Stimulated activated CD8-positive, alpha-beta memory T cell treated with anti-CD3 and anti-CD28 coated beads, Interleukin-7, amount 100 ng/mL, for 24 hours (primary cell): ENCODE results near the gene ZSWIM4.
"Not testable (repeated sequence)": the region's sequence is repeated elsewhere in the genome, so short reads cannot be mapped to it uniquely, and the experiment has no call there.

Experiments used
- DNase-seq: peaks from one replicate; pipeline ENCODE4 v3.0.0-alpha.2; 2020; ENCODE audit warnings: low read depth

ZSWIM4 gene

DNA sequence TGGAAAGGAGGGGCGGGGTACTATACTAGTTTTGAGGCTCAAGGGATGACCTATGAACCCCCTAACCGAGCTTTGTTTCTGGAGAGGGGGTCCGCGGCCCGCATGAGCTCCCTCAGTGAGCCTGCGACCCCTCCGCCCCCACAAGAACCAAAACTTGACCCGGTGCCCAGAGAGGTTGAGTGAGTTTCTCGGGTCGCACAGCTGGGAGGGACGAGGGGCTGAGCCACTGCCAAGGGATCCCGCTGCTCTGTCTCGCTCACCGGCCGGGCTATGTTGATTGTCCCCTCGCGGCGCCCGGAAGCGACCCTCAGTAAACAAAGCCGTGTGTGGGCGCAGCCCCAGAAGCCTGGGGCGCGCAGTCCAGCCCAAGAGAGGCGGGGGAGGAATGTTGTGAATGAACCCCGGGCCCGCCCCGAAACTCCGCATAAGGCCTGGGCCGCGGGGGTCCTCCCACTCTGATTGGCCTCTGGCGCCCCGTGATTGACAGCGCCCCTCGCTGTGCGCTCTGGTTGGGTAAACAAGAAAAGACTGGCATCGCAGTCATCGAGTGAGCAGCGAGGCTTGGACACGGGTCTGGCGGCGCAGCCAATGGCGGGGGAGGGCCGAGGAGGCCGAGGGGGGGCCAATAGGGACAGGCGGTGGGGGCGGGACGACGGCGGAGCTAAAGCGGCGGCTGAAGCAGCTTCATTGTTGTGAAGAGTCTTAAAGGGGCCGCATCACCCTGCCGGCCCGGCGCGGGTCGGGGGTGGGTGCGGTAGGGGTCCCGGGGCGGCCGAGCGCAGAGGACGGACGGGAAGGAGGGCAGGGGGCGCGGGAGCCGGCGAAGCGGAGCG lies at the start of gene ZSWIM4:
Gene ZSWIM4 (plus strand): TSS at position 687 of the 833 bp plus-strand sequence. CDS start 206 bp downstream, outside the sequence.
- peak; percentile 88 for DNase-seq

DNA sequence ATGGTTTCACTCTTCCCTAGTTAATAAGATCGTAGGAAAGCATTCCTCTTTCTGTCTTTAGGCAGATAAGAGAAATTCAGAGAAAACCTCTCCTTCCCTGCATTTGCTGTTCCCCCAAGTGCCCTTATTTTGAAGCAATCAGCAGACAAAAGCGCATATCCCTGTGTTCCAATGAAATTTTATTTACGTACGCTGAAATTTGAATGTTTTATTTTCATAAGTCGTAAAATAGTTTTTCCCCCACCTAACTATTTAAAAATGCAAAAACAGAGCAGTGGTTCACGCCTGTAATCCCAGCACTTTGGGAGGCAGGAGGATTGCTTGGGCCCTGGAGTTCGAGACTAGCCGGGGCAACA lies 48.2 kb upstream of the ZSWIM4 start:
- DNase-seq, result no peak

DNA sequence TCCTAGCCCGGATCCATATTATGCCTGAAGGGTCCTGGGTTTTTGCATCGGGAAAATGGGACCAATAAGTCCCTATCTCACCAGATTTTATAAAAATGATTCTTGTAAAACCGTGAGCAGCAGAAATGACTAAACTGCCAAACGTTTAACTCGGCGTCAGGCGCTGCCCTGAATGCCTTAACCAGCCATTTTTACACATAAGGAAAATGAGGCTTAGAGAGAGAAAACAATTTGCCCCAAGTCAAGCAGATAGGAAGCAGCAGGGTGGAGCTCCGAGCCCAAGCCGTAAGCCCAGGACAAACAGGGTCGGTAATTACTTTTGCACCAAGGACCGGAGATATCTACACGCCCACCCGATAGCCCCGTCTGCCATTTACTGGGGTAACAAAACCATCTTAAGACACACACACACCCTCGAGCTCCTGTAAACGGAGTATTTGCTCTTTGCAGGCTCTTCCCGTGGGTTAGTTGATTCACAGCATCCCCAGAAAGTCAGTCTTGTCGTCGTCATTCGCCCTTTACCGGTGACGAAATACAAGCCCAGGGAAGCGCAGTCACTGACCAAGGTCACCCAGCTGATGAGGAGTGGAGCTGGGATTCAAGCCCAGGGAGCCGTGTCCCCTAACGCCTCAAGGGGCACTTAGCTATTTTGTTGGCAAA lies 46.9 kb upstream of the ZSWIM4 start:
- DNase-seq, result no peak

DNA sequence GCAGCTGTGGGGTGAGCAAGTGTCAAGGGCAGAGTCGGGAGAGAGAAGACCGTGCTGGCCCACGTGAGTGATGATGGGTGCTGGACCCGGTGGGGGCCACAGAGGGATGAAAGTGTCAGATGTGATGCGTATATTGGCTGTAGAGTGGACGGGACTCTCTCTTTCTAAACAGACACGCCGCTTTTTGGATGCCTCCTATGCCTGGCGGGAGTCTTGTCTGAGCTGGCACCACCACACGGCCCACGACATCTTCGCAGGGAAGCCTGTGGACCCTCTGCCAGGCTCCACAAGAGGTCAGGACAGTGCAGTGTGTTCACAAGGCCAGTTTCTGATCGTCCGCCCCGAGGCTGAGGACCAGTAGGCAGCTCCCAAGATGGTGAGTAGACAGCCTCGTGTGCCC lies 43.8 kb upstream of the ZSWIM4 start:
- DNase-seq, result no peak

DNA sequence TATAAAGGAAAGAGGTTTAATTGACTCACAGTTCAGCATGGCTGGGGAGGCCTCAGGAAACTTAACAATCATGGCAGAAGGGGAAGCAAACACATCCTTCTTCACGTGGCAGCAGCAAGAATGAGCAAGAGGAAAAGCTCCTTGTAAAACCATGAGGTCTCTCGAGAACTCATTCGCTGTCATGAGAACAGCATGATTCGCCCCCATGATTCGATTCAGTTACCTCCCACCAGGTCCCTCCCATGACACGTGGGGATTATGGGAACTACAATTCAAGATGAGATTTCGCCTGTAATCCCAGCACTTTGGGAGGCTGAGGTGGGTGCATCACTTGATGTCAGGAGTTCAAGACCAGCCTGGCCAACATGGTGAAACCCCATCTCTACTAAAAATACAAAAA lies 41.6 kb upstream of the ZSWIM4 start:
- not testable (repeated sequence) for DNase-seq

DNA sequence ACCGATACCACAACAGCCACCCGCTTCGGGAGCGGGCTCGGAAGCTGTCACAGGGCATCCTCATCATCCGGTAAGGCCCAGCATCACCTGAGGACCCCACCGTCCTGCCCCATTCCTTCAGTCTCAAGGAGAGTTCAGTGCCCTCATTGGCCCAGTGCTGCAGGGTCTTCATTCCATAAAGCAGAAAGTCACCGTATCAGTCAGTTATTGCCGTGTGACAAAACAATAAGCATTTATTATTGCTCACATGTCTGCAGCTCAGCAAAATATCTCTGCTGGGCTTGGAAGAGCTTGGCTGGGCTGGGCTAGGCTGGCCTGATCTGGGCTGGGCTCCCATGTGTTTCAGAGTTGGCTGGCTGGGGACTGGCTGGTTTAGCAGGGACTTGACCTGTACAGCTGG lies 39.0 kb upstream of the ZSWIM4 start:
- no peak for DNase-seq

DNA sequence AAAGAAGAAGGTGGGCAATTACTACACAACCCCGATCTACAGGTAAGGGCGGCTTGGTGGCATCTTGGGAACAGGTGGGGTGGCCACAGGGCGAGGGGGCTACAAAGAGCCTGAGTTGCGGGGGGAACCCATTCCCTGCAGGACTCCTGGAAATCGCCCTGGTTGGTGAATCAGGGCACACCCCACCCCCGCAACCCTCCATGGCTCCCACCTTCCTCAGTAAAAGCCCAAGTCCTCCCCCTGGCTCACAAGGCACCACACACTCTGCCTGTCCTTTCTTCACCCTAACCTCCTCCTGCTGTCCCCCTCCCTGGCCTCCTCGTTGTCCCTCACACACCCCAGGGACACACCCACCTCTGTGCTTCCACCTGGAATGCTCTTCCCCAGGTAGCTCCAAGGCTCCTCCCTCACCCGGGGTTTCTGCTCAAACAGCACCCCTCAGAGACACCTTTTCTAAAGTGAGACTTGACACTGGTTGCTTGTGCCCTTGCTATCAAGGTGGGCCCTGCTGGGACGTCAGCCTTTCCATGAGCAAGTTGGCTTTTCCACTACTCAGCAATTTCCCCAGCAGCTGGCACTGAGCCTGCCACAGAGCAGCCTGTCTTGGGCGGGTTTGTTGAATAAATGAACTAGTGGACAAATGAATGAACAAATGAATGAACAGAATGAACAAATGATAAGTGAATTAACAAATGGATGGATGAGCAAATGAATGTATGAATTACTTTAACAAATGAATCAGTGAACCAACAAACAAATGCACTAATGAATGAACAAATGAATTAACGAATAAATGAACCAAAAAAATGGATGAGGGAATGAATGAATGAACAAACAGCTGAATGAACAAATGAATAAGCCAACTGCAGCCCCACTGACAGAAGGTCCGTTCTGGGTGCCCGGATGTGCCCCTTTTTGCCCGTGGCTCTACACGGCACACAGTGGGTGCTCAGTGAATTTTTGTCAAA lies 37.2 kb upstream of the ZSWIM4 start:
- no peak for DNase-seq

DNA sequence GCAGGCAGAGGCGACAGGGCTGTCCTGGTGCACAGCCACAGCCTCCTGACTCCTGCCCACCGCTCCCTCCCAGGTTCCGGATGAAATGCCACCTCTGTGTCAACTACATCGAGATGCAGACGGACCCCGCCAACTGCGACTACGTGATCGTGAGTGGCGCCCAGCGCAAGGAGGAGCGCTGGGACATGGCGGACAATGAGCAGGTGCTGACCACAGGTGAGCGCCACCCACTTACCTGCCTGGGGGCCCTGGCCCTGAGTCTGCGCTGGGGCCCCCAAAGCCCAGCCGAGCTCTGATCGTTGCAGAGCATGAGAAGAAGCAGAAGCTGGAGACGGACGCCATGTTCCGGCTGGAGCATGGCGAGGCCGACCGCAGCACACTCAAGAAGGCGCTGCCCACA lies 36.4 kb upstream of the ZSWIM4 start:
- DNase-seq, result no peak

DNA sequence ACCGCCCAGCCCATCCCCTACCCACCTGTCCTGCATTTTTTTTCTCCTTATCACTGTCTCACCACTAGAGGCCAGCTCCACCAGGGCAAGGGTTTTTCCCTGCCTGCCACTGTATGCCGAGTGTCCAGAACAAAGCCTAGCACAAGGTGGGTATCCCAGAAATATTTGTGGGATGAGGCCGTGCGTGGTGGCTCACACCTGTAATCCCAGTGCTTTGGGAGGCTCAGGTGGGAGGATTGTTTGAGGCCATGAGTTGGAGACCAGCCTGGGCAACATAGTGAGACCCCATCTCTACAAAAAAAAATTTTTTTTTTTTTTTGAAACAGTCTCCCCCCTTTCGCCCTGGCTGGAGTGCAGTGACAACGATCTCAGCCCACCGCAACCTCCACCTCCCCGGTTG lies 33.8 kb upstream of the ZSWIM4 start:
- DNase-seq, result no peak

DNA sequence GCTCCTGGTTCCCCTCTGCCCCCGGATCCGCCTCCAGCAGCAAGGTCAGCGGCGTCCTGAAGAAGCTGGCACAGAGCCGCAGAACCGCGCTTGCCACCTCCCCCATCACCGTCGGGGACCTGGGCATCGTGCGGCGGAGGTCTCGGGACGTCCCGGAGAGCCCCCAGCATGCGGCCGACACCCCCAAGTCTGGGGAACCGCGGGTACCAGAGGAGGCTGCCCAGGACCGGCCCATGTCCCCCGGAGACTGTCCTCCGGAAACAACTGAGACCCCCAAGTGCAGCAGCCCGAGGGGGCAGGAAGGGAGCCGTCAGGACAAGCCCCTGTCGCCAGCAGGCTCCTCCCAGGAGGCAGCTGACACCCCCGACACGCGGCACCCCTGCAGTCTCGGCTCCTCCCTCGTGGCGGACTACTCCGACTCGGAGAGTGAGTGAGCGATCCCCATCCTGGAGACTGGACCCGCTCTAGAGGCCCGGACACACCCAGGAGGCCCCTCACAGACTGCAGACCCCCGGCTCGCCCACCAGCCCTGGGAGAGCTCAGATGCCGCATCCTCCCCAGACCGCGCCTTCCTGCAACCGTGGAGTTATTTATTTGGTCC lies 32.5 kb upstream of the ZSWIM4 start:
- no peak for DNase-seq

DNA sequence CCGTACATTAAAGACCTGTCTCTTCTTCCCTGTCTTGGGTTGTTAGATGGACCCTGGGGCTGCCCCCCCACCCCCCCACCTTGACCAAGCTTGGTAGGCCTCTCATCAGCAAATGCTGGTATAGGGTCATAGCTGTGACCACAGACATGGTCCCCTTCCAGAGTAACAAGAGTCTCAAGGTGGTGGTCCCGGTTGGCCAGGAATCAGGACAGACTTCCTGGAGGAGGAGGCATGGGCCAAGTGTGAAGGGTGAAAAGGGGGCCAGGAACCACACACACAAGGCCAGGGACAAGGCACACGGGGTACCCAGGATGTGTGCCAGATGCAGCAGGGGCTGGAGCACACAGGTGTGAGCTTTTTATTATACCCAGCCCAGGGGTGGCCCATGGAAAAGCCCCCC lies 32.0 kb upstream of the ZSWIM4 start:
- no peak for DNase-seq

DNA sequence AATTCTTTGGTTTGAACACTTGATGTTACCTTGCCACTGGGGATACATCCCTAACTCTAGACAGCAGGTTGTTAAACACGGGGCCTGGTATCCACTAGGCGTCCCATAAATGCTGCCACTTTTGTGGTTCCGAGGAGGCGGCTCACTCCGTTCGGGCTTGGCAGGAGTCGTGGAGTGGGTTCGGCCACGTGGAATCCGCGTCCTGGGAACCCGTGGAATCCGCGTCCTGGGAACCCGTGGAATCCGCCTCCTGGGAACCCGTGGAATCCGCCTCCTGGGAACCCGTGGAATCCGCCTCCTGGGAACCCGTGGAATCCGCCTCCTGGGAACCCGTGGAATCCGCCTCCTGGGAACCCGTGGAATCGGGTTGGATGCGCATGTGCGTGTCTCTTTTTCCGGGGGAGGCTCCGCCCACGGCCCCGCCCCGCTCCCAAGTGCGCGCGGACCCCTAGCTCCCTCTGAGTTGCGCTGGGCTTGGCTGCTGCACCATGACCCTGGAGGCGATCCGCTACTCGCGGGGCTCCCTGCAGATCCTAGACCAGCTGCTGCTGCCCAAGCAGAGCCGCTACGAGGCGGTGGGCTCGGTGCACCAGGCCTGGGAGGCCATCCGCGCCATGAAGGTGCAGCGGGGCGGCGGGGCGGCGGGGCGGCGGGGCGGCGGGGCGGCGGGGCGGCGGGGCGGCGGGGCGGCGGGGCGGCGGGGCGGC lies 31.0 kb upstream of the ZSWIM4 start, which contains the start of gene MRI1:
Gene MRI1 (plus strand): TSS at position 422 of the 707 bp plus-strand sequence. CDS start 67 bp downstream, at position 489.
- DNase-seq, result peak; percentile 38

DNA sequence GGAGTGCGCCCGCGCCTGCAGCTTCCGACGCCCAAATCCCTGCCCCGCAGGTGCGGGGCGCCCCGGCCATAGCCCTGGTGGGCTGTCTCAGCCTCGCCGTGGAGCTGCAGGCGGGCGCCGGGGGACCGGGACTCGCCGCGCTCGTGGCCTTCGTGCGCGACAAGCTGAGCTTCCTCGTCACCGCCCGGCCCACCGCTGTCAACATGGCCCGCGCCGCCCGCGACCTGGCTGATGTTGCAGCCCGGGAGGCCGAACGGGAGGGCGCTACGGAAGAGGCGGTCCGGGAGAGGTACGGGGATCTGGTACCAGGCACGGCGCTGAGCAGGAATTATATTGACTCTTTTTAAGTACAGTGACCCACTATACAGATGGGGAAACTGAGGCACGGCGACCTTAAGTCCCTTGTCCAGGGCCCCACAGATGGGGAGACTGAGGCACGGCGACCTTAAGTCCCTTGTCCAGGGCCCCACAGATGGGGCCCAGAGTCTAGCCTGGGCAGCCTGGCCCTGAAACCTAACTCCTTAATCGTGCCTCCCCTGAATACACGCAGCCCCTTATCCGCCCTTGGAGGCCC lies 30.3 kb upstream of the ZSWIM4 start:
- DNase-seq, result no peak

DNA sequence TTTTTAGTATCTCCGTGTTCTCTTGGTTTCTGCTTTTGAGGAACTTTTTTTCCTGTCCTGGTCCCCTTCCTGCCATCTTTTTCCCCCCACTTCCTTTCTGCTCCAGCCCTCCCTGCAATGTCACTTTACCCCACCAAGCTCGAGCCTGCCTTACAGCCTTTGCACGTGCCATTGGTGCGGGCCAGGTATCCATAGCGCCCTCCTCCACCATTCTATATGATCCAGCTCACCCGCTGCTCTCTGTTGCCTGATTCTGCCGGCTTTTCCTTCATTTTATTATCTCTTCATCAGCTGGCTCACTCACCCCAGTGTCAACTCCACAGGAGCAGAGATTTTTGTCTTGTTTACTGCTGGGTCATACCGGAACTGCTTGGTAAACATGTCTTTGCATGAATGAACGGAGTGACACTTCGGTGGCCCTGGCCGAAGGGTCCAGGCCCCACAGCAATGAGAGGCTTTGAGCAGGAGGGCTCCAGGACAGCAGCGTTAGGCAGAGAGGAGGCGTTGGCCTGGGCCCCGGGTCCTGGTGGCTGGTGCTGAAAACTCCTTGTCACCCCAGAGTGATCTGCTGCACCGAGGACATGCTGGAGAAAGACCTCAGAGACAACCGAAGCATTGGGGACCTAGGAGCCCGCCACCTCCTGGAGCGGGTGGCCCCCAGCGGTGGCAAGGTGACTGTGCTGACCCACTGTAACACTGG lies 29.7 kb upstream of the ZSWIM4 start:
- DNase-seq, result no peak

DNA sequence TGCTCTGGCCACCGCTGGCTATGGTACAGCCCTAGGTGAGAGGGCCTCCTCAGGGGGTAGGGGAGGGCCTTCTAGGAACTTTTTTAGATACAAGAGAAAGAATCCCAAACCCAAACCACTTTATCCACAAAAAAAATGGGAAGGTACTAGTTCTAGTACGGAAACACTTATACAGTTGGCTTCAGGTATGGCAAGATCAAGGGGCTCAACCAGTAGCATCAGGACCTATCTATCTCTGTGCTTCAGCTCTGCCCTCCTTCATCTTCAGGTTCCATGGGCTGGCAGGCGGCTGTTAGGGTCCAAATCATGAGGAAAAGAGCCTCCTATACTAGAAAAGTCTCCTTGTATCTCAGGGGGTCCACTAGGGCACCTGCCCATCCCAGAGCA lies 29.2 kb upstream of the ZSWIM4 start:
- no peak for DNase-seq

DNA sequence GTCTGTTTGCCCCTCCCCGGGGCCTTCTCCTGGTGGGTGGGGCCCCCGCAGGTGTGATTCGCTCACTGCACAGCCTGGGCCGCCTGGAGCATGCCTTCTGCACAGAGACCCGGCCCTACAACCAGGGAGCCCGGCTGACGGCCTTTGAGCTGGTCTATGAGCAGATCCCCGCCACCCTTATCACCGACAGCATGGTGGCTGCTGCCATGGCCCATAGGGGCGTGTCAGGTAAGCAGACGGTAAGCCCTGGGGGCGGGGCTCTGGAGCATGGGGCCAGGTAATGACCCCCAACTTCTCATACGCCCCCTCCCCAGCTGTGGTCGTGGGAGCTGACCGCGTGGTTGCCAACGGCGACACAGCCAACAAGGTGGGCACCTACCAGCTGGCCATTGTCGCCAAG lies 26.7 kb upstream of the ZSWIM4 start:
- no peak for DNase-seq

DNA sequence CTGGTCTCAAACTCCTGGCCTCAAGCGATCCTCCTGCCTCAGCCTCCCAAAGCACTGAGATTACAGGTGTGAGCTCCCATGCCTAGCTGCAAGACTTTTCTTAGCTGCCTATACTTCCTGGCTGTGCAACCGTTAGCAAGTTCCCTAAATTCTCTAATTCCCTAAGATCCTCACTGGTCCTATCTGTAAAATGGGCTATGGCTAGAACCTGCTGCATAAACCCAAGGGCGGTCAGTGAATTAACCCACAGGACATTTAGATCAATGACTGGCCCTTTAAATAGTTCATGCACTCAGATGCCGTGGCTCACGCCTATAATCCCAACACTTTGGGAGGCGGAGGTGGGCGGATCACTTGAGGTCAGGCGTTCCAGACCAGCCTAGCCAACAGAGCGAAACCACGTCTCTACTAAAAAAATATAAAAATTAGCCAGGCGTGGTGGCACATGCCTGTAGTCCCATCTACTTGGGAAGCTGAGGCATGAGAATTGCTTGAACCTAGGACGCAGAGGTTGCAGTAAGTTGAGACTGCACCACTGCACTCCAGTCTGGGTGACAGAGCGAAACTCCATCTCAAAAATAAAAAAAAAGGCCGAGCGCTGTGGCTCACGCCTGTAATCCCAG lies 25.1 kb upstream of the ZSWIM4 start:
- DNase-seq, result no peak

DNA sequence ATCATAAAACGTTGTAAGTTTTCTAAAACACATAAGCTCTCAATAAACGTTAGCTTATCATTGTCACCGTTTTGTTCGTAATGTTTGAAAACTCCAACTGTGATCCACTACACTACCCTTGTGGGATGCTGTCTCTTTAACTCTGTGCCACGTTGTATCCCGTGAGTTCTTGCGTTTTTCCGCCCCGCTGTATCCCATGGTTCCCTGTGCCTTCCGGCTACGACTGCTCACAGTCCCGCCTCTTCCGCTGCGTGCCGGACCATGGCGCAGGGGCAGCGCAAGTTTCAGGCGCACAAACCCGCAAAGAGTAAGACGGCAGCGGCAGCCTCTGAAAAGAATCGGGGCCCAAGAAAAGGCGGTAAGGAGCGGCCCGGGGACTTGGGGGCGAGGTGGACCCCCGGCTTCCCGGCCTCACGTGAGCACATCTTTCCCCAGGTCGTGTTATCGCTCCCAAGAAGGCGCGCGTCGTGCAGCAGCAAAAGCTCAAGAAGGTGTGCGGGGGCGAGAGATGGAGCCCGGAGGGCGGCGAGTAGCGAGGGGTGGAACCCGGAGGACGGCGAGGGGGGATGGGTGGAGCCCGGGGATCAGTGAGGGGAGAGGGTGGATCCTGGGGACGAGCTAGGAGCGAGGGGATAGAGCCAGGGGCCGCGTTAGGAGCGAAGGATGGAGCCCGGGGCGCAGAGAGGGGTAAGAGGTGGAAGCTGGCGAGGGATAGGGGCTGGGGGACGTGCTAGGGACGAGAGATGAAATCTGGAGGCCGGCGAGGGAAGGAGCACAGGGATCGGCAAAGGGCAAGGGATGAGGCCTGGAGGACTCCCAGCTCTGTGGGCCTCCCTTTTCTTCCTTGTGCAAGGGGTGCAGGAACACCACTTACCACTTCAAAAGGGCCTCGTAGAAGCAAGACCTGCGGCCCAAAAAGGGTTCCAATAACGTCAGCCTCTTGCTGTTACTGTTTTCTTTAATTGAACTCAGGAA lies 20.7 kb upstream of the ZSWIM4 start, which contains the start of gene C19orf53:
Gene C19orf53 (plus strand): TSS at position 240 of the 975 bp plus-strand sequence. CDS start 22 bp downstream, at position 262.
- DNase-seq, result peak; percentile 78
